WI38 (cell line): ENCODE results near the gene UEVLD.

ENCODE experiments used
- H3K4me3 ChIP-seq: 2 replicates; pipeline ENCODE4 v1.5.1; 2011; ENCODE audit warnings: low read depth, mild to moderate bottlenecking, control low read depth, low read length
- TF ChIP-seq, protein P1 (sequence below): IDR thresholded peaks from 2 replicates; pipeline ENCODE4 v1.5.1; 2012; ENCODE audit warnings: low read depth, mild to moderate bottlenecking, control low read depth, low read length

UEVLD gene

DNA sequence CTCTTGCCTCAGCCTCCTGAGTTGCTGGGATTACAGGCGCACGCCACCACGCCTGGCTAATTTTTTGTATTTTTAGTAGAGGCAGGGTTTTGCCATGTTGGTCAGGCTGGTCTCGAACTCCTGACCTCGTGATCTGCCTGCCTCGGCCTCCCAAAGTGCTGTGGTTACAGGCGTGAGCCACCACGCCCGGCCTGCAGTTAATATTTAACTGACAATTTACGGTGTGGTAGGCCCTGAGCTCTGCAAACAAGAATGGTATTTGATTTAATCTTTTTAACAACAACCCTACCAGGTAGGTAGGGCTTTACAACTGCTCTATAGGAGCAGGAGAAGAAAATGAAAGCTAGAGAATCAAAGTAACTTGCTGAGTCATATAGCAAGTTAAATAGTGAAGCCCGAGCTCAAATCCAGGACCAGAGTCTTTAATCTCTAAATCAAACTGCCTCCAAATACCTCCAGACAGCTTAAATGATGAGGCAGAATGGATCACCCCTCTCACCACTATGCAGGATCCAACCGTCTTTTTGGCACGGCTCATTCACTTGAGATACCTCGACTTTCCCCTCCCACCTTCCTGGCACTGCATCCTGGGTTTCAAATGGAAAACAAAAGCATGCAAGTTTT lies 9.4 kb downstream of the UEVLD start:
- TF ChIP-seq, protein P1, sequence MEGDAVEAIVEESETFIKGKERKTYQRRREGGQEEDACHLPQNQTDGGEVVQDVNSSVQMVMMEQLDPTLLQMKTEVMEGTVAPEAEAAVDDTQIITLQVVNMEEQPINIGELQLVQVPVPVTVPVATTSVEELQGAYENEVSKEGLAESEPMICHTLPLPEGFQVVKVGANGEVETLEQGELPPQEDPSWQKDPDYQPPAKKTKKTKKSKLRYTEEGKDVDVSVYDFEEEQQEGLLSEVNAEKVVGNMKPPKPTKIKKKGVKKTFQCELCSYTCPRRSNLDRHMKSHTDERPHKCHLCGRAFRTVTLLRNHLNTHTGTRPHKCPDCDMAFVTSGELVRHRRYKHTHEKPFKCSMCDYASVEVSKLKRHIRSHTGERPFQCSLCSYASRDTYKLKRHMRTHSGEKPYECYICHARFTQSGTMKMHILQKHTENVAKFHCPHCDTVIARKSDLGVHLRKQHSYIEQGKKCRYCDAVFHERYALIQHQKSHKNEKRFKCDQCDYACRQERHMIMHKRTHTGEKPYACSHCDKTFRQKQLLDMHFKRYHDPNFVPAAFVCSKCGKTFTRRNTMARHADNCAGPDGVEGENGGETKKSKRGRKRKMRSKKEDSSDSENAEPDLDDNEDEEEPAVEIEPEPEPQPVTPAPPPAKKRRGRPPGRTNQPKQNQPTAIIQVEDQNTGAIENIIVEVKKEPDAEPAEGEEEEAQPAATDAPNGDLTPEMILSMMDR = no peak
- H3K4me3 ChIP-seq = no peak overlapping the region

DNA sequence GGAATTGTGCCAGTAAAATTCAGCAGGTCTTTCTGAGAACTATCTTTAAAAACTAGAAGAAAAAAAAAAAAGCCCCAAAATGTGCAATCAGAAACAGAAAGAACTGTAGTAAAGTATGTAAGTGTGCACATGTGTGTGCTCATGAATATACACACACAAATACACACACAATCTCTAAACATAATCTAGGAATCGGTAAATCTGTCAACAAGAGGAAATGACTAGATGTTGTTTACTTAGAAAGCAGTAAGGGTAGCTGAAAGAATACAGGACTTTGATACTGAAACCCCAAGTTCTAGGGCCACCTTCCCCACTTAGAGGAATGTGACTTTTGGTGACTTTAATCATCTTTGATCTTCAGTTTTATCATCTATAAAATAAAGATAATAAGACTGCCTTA lies 13.2 kb downstream of the UEVLD start:
- no peak overlapping the region for H3K4me3 ChIP-seq
- TF ChIP-seq, protein P1 = no peak

DNA sequence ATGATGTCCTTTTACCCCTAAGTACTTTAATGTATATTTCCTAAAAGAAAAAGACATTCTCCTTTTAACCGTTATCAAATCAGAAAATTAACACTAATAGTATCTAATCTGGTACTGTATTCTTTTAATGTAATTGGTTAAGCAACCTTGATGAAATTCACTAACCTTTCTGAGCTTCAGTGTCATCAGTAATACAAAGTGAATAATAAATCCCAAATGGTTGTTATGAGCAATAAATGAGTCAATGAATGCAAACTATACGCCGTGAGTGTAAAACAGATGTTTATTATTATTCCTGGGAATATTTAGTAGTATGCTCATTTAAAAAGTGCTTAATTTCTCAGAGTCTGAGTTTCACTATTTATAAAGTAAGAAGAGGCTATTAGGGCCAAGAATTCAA lies 21.5 kb downstream of the UEVLD start:
- TF ChIP-seq, protein P1 = no peak

DNA sequence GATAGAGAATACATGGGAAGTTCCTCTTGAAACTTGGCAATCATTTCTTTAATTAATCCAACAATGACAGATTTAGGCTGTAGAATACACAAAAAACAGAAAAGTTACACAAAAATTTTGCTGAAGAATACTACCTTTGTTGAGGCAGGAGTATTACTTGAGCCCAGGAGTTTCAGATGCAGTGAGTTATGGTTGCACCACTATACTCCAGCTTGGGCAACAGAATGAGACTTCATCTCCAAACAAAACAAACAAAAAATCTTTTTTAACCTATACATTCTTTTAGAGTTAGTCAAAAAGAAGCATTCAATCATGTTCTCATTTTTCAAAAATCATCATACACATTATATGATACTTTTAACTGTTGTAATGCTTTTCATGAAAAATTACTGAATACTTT lies 22.1 kb downstream of the UEVLD start:
- TF ChIP-seq, protein P1 = no peak
- no peak overlapping the region for H3K4me3 ChIP-seq

More for the DNA sequence above, 21.5 kb downstream of the UEVLD start:
- H3K4me3 ChIP-seq = no peak overlapping the region

DNA sequence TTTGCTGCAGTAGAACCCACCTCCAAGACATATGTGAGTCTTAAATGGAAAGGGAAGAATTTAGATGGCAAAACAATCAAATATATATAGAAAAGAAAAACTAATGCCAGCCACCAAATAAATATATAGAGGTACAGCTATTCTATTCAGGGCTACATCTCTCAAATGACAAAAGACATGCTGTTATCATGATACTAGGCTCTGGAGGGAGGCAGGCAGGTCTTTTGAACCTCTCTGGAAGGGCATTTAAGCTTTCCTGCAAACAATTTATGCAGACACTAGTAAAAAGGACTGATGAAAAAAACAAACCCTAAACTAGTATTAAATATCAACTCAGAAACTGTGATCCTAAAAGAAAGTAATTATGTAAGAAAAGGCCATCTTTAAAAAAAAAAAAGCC lies 24.4 kb downstream of the UEVLD start:
- TF ChIP-seq, protein P1 = no peak
- H3K4me3 ChIP-seq = no peak overlapping the region

DNA sequence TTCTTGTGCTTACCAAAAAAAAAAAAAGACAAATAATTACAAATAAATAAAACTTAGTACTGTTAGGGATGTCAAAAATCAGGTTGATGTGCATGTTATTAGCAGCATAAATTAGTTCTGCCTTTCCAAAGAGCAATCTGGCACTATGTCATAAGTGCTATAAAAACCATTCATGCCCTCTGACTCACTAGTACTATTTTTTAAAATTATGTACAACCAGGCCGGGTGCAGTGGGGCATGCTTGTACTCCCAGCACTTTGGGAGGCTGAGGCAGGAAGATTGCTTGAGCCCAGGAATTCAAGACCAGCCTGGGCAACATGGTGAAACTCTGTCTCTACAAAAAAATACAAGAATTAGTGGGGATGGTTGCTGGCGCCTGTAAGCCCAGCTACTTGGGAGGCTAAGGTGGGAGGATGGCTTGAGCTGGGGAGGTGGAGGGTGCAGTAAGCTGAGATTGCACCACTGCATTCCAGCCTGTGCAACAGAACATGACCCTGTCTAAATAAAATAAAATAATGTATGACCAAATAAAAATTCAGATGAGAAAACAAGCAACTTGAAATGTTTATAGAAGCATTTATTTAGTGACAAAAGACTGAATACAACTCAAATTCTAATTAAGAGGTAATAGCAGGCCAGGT lies 25.3 kb downstream of the UEVLD start:
- H3K4me3 ChIP-seq = no peak overlapping the region
- TF ChIP-seq, protein P1 = no peak

DNA sequence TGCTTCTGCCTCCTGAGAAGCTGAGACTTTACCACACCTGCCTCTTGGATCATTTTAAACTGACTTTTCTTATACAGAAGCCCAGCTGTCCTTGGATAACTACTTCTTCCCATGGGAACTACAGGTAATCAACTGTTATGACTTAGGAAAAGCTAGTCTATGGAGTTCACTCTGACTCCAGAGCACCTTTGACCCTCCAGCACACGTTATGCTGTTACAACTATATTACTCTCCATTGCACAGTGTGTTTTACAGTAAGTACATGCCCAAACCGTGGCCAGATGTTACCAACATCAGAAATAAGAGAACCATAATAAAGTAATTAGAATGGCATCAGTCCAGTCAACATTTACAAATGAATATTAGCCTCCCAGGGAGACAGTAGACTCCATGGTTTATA lies 40.5 kb downstream of the UEVLD start:
- no peak overlapping the region for H3K4me3 ChIP-seq
- TF ChIP-seq, protein P1 = no peak
